ENCODE results near the gene PNLIPRP1. TPM values are rescaled to one million over a fixed set of nuclear protein-coding genes. Genes with fewer than 3 reads are reported as not detected.

Gene PNLIPRP1
- total RNA-seq, 6 donors from 2014 or later = 0.66 to 1.7 TPM; not detected in 4

GRCh38 chr10:116588995-116589394 is 1.8 kb upstream of the PNLIPRP1 start:
- H3K4me1 ChIP-seq = peaks cover 0 to 6% (median 0%) of the 10 kb centered on the region in 4 donors
- no peak for TF ChIP-seq EP300 (IDR thresholded peaks at IDR 0.05)
- TF ChIP-seq POLR2A (IDR thresholded peaks at IDR 0.05) = no peak
- no peak for TF ChIP-seq POLR2AphosphoS5 (IDR thresholded peaks at IDR 0.05)
- TF ChIP-seq CTCF (IDR thresholded peaks at IDR 0.05) = no peak
- H3K27me3 ChIP-seq = no peaks in the 10 kb centered on the region
- 72 to 91% methylated on average over 2 of the region's 2 CpGs for WGBS, 2 donors
- no peak overlapping the region for H3K4me3 ChIP-seq
- no peaks in the 10 kb centered on the region for H3K9me3 ChIP-seq
- H3K36me3 ChIP-seq = no peaks in the 10 kb centered on the region
- ATAC-seq (ENCODE audit: low FRiP score in 2 of 2) (no peak), DNase-seq (no peak)
- no peak overlapping the region for H3K27ac ChIP-seq

- no peak overlapping the region for H3K4me3 ChIP-seq
- TF ChIP-seq CTCF (IDR thresholded peaks at IDR 0.05) = no peak
- peak in 1 of 4 donors; percentile 36 for TF ChIP-seq EP300 (IDR thresholded peaks at IDR 0.05)
- DNase-seq (peak in 1 of 2 donors; percentile 70), ATAC-seq (ENCODE audit: low FRiP score in 2 of 2) (peak; percentile 27 to 85)
- H3K27me3 ChIP-seq = no peaks in the 10 kb centered on the region
- no peaks in the 10 kb centered on the region for H3K36me3 ChIP-seq
- WGBS, 2 donors = 60 to 63% methylated on average over 2 of the region's 2 CpGs
- peaks cover 0 to 6% (median 0%) of the 10 kb centered on the region in 4 donors for H3K4me1 ChIP-seq
- H3K9me3 ChIP-seq = no peaks in the 10 kb centered on the region
- no peak overlapping the region for H3K27ac ChIP-seq
Observed at GRCh38 chr10:116589926-116590325, 833 bp upstream of the PNLIPRP1 start.

GRCh38 chr10:116593139-116593740 is 2.5 kb downstream of the PNLIPRP1 start:
- WGBS, 2 donors = 88 to 91% methylated on average over 5 of the region's 5 CpGs

GRCh38 chr10:116594525-116595035 is 3.8 kb downstream of the PNLIPRP1 start:
- Histone ChIP-seq H3K4me3 (no peak overlapping the region), H3K9me3 (no peaks in the 10 kb centered on the region), H3K27me3 (no peaks in the 10 kb centered on the region), H3K36me3 (no peaks in the 10 kb centered on the region), H3K4me1 (peaks cover 0 to 6% (median 0%) of the 10 kb centered on the region in 4 donors), H3K27ac (no peak overlapping the region)
- peak in 1 of 2 donors; percentile 37 for DNase-seq
- ATAC-seq (ENCODE audit: low FRiP score in 2 of 2) = no peak
- WGBS, 2 donors = 86 to 92% methylated on average over 5 to 7 of the region's 7 CpGs
- TF ChIP-seq POLR2AphosphoS5 (IDR thresholded peaks at IDR 0.05) = no peak
- TF ChIP-seq POLR2A (IDR thresholded peaks at IDR 0.05) = no peak
- TF ChIP-seq CTCF (IDR thresholded peaks at IDR 0.05) = no peak
- TF ChIP-seq EP300 (IDR thresholded peaks at IDR 0.05) = no peak

More at GRCh38 chr10:116593139-116593740, 2.5 kb downstream of the PNLIPRP1 start:
- Histone ChIP-seq H3K4me1 (peaks cover 0 to 6% (median 0%) of the 10 kb centered on the region in 4 donors), H3K9me3 (no peaks in the 10 kb centered on the region), H3K4me3 (no peak overlapping the region), H3K27ac (no peak overlapping the region), H3K36me3 (no peaks in the 10 kb centered on the region), H3K27me3 (no peaks in the 10 kb centered on the region)
- no peak for ATAC-seq (ENCODE audit: low FRiP score in 2 of 2)
- DNase-seq = no peak
- TF ChIP-seq POLR2AphosphoS5 (IDR thresholded peaks at IDR 0.05) = no peak
- TF ChIP-seq EP300 (IDR thresholded peaks at IDR 0.05) = no peak
- no peak for TF ChIP-seq POLR2A (IDR thresholded peaks at IDR 0.05)
- TF ChIP-seq CTCF (IDR thresholded peaks at IDR 0.05) = no peak

- no peaks in the 10 kb centered on the region for H3K27me3 ChIP-seq
- H3K4me3 ChIP-seq = no peak overlapping the region
- TF ChIP-seq POLR2AphosphoS5 (IDR thresholded peaks at IDR 0.05) = no peak
- TF ChIP-seq EP300 (IDR thresholded peaks at IDR 0.05) = no peak
- no peak for TF ChIP-seq POLR2A (IDR thresholded peaks at IDR 0.05)
- TF ChIP-seq CTCF (IDR thresholded peaks at IDR 0.05) = no peak
- no peak overlapping the region for H3K27ac ChIP-seq
- no peak for ATAC-seq (ENCODE audit: low FRiP score in 2 of 2)
- no peaks in the 10 kb centered on the region for H3K9me3 ChIP-seq
- WGBS, 2 donors = 77 to 79% methylated on average over 2 of the region's 2 CpGs
- DNase-seq = no peak
- H3K36me3 ChIP-seq = no peaks in the 10 kb centered on the region
- no peaks in the 10 kb centered on the region for H3K4me1 ChIP-seq
Observed at GRCh38 chr10:116596062-116596461, 5.3 kb downstream of the PNLIPRP1 start.
